H9 (cell line): Measurements from ENCODE around the gene LYST. TPM values are rescaled to one million over a fixed set of nuclear protein-coding genes. Genes with fewer than 3 reads are reported as not detected.

Experiments used
- DNase-seq: peaks from one replicate; pipeline ENCODE4 v3.0.0-alpha.2; 2017
- H2AFZ ChIP-seq: one replicate; pipeline ENCODE4 v1.6.1; 2013; ENCODE audit warnings: mild to moderate bottlenecking, low read length, control low read depth, moderate library complexity
- H2AK5ac ChIP-seq: 2 replicates; pipeline ENCODE4 v1.6.1; 2013; ENCODE audit warnings: low read length, control low read depth, mixed read lengths; ENCODE audit not compliant: insufficient read length
- H2BK120ac ChIP-seq: one replicate; pipeline ENCODE4 v1.6.1; 2013; ENCODE audit warnings: low read depth, mild to moderate bottlenecking, low read length, control low read depth, inconsistent platforms; ENCODE audit not compliant: poor library complexity, severe bottlenecking
- H2BK12ac ChIP-seq: 2 replicates; pipeline ENCODE4 v1.6.1; 2013; ENCODE audit warnings: low read length, control low read depth, mixed read lengths, low read depth; ENCODE audit not compliant: insufficient read length
- H2BK15ac ChIP-seq: 2 replicates; pipeline ENCODE4 v1.6.1; 2013; ENCODE audit warnings: low read depth, low read length, control low read depth
- H2BK20ac ChIP-seq: one replicate; pipeline ENCODE4 v1.6.1; 2013; ENCODE audit warnings: low read depth, mild to moderate bottlenecking, low read length, control low read depth, inconsistent platforms; ENCODE audit not compliant: poor library complexity, severe bottlenecking
- H2BK5ac ChIP-seq: 2 replicates; pipeline ENCODE4 v1.6.1; 2013; ENCODE audit warnings: low read length, control low read depth, mixed read lengths; ENCODE audit not compliant: insufficient read length
- H3K14ac ChIP-seq: 2 replicates; pipeline ENCODE4 v1.6.1; 2013; ENCODE audit warnings: low read length, control low read depth; ENCODE audit not compliant: insufficient read depth
- H3K18ac ChIP-seq: 2 replicates; pipeline ENCODE4 v1.6.1; 2013; ENCODE audit warnings: low read depth, mild to moderate bottlenecking, mixed read lengths, low read length, control low read depth; ENCODE audit not compliant: insufficient read length
- H3K23ac ChIP-seq: 2 replicates; pipeline ENCODE4 v1.6.1; 2013; ENCODE audit warnings: low read length, control low read depth, mixed read lengths, low read depth; ENCODE audit not compliant: insufficient read length
- H3K23me2 ChIP-seq: 2 replicates; pipeline ENCODE4 v1.6.1; 2013; ENCODE audit warnings: low read depth, mild to moderate bottlenecking, mixed read lengths, low read length, control low read depth; ENCODE audit not compliant: insufficient read length, poor library complexity, severe bottlenecking
- H3K27ac ChIP-seq: 2 replicates; pipeline ENCODE4 v1.5.1; 2013; ENCODE audit warnings: low read length, control low read depth, mixed read lengths, low read depth; ENCODE audit not compliant: insufficient read length
- H3K27me3 ChIP-seq: 2 replicates; pipeline ENCODE4 v1.6.1; 2013; ENCODE audit warnings: low read length, control low read depth, inconsistent platforms; ENCODE audit not compliant: insufficient read depth
- H3K4ac ChIP-seq: 2 replicates; pipeline ENCODE4 v1.6.1; 2013; ENCODE audit warnings: low read depth, mild to moderate bottlenecking, control low read depth, inconsistent platforms, low read length, moderate library complexity
- H3K4me1 ChIP-seq: 2 replicates; pipeline ENCODE4 v1.6.1; 2013; ENCODE audit warnings: low read length, control low read depth, inconsistent platforms; ENCODE audit not compliant: insufficient read depth
- H3K4me2 ChIP-seq: 2 replicates; pipeline ENCODE4 v1.6.1; 2013; ENCODE audit warnings: low read length, control low read depth, mixed read lengths; ENCODE audit not compliant: insufficient read length, insufficient read depth
- H3K56ac ChIP-seq: 2 replicates; pipeline ENCODE4 v1.6.1; 2013; ENCODE audit warnings: low read depth, mild to moderate bottlenecking, mixed read lengths, low read length, control low read depth; ENCODE audit not compliant: insufficient read length
- H3K79me1 ChIP-seq: 2 replicates; pipeline ENCODE4 v1.6.1; 2013; ENCODE audit warnings: low read depth, mild to moderate bottlenecking, moderate library complexity, low read length, control low read depth, inconsistent platforms; ENCODE audit not compliant: insufficient read depth, poor library complexity, severe bottlenecking
- H3K79me2 ChIP-seq: 2 replicates; pipeline ENCODE4 v1.6.1; 2013; ENCODE audit warnings: low read length, control low read depth, inconsistent platforms; ENCODE audit not compliant: insufficient read depth
- H3K9ac ChIP-seq: 2 replicates; pipeline ENCODE4 v1.6.1; 2013; ENCODE audit warnings: low read length, control low read depth, mixed read lengths; ENCODE audit not compliant: insufficient read length; ENCODE audit errors: extremely low read depth
- H3K9me3 ChIP-seq: one replicate; pipeline ENCODE4 v1.6.1; 2013; ENCODE audit warnings: low read depth, low read length, inconsistent platforms; ENCODE audit not compliant: control insufficient read depth
- H3T11ph ChIP-seq: one replicate; pipeline ENCODE4 v1.6.1; 2013; ENCODE audit warnings: mild to moderate bottlenecking, low read length, control low read depth, inconsistent platforms
- H4K20me1 ChIP-seq: one replicate; pipeline ENCODE4 v1.6.1; 2013; ENCODE audit not compliant: control insufficient read depth, insufficient read length, insufficient read depth
- H4K5ac ChIP-seq: 2 replicates; pipeline ENCODE4 v1.6.1; 2013; ENCODE audit warnings: low read depth, mild to moderate bottlenecking, mixed read lengths, low read length, control low read depth; ENCODE audit not compliant: insufficient read length
- H4K8ac ChIP-seq: replicated peaks from 2 replicates; pipeline ENCODE4 v1.6.1; 2013; ENCODE audit warnings: low read length, control low read depth, mixed read lengths, low read depth; ENCODE audit not compliant: insufficient read length
- H4K91ac ChIP-seq: 2 replicates; pipeline ENCODE4 v1.6.1; 2013; ENCODE audit warnings: low read depth, mild to moderate bottlenecking, moderate library complexity, mixed read lengths, low read length, control low read depth; ENCODE audit not compliant: insufficient read length
- H3K27ac Mint-ChIP-seq, 3 experiments: 2 replicates in 2 of 3; 3 replicates in 1 of 3; pipeline ENCODE4 v1.8.0; 2020 to 2021; ENCODE audit warnings: mixed read lengths in 3 of 3, mild to moderate bottlenecking in 1 of 3, moderate library complexity in 1 of 3
- H3K27me3 Mint-ChIP-seq: 2 replicates; pipeline ENCODE4 v1.8.0; 2021; ENCODE audit warnings: low read depth, mild to moderate bottlenecking, moderate library complexity, mixed read lengths
- H3K36me3 Mint-ChIP-seq, 3 experiments: 2 replicates in 2 of 3; 3 replicates in 1 of 3; pipeline ENCODE4 v1.8.0; 2020 to 2021; ENCODE audit warnings: low read depth in 3 of 3, mixed read lengths in 3 of 3; ENCODE audit not compliant: insufficient read depth in 1 of 3
- H3K4me1 Mint-ChIP-seq, 2 experiments: 2 replicates each; pipeline ENCODE4 v1.8.0; 2020; ENCODE audit warnings: mixed read lengths in 2 of 2
- H3K4me3 Mint-ChIP-seq, 2 experiments: 2 replicates in 1 of 2; 3 replicates in 1 of 2; pipeline ENCODE4 v1.8.0; 2020 to 2021; ENCODE audit warnings: mild to moderate bottlenecking in 2 of 2, mixed read lengths in 2 of 2, moderate library complexity in 1 of 2
- H3K9me3 Mint-ChIP-seq, 2 experiments: 2 replicates in 1 of 2; 3 replicates in 1 of 2; pipeline ENCODE4 v1.8.0; 2020; ENCODE audit warnings: mild to moderate bottlenecking in 2 of 2, mixed read lengths in 2 of 2, moderate library complexity in 1 of 2
- CTCF ChIP-seq: fragments of 200-600 bp; sonication (generic); conservative IDR thresholded peaks from 3 replicates; pipeline ENCODE4 v1.8.0; 2021; ENCODE audit warnings: antibody characterized with exemption, mild to moderate bottlenecking
- whole genome bisulfite sequencing: extraction: QIAGEN DNeasy Blood & Tissue Kit; methylation state at CpG from one replicate; pipeline ENCODE4 v1.1.7; 2013; ENCODE audit warnings: missing lambda C conversion rate, low lambda C conversion rate, mixed read lengths; ENCODE audit not compliant: insufficient read length; ENCODE audit errors: extremely low coverage; 5-methylcytosine and 5-hydroxymethylcytosine counted together
- total RNA-seq: library from RNA; stranded (reverse); gene quantifications from 2 replicates; pipeline ENCODE4 v1.2.1, GENCODE V29; 2021

LYST gene
- total RNA-seq, 1 experiment from 2014 or later, result 0.13 TPM

GRCh38 chr1:235779770-235780169 is 86.9 kb downstream of the LYST start:
- H3K14ac ChIP-seq, result no peak overlapping the region
- H3K4me1 ChIP-seq, result no peaks in the 10 kb centered on the region
- H2AFZ ChIP-seq, result no peak overlapping the region
- H2BK120ac ChIP-seq, result no peak overlapping the region
- H4K8ac ChIP-seq, result no peak overlapping the region
- Mint-ChIP-seq H3K36me3 (no peaks in the 10 kb centered on the region), H3K27ac (no peak overlapping the region), H3K4me3 (no peak overlapping the region), H3K4me1 (peaks cover 9 to 14% of the 10 kb centered on the region in 2 experiments), H3K27me3 (no peaks in the 10 kb centered on the region), H3K9me3 (no peaks in the 10 kb centered on the region)
- no peaks in the 10 kb centered on the region for H3K9me3 ChIP-seq
- no peak overlapping the region for H2BK5ac ChIP-seq
- H3K79me1 ChIP-seq, result no peaks in the 10 kb centered on the region
- no peak overlapping the region for H2BK20ac ChIP-seq
- no peaks in the 10 kb centered on the region for H3K79me2 ChIP-seq
- H3K27me3 ChIP-seq, result no peaks in the 10 kb centered on the region
- no peak overlapping the region for H4K5ac ChIP-seq
- H3K56ac ChIP-seq, result no peak overlapping the region
- H4K20me1 ChIP-seq, result no peaks in the 10 kb centered on the region
- no peaks in the 10 kb centered on the region for H3K23me2 ChIP-seq
- H3K18ac ChIP-seq, result no peak overlapping the region
- no peak overlapping the region for H2AK5ac ChIP-seq
- H2BK15ac ChIP-seq, result no peak overlapping the region
- 100% methylated on average over 1 of the region's 2 CpGs for WGBS
- no peak overlapping the region for H3T11ph ChIP-seq
- H3K4me2 ChIP-seq, result no peak overlapping the region
- no peak overlapping the region for H3K27ac ChIP-seq
- H3K23ac ChIP-seq, result no peak overlapping the region
- no peak overlapping the region for H3K9ac ChIP-seq
- no peak for DNase-seq
- no peak overlapping the region for H4K91ac ChIP-seq
- TF ChIP-seq CTCF, result no peak
- no peak overlapping the region for H3K4ac ChIP-seq
- H2BK12ac ChIP-seq, result no peak overlapping the region
